WERI-Rb-1 (cell line): ENCODE data around the gene SETDB1.

ENCODE experiments used
- DNase-seq: peaks from one replicate; pipeline ENCODE4 v3.0.0-alpha.2; 2020
- H3K27ac ChIP-seq: fragments of 250-450 bp; sonication (Bioruptor Pico); 2 replicates; pipeline ENCODE4 v1.5.1; 2020; ENCODE audit warnings: mild to moderate bottlenecking, moderate library complexity
- H3K27me3 ChIP-seq: fragments of 250-450 bp; sonication (Bioruptor Pico); 2 replicates; pipeline ENCODE4 v1.5.1; 2021; ENCODE audit warnings: mild to moderate bottlenecking, low read depth, moderate library complexity; ENCODE audit not compliant: insufficient read depth, severe bottlenecking
- H3K36me3 ChIP-seq: fragments of 250-450 bp; sonication (Bioruptor Pico); 2 replicates; pipeline ENCODE4 v1.5.1; 2020; ENCODE audit warnings: mild to moderate bottlenecking, moderate library complexity
- H3K4me3 ChIP-seq: 2 replicates; pipeline ENCODE4 v1.5.1; 2011; ENCODE audit warnings: low read depth, mild to moderate bottlenecking, control low read depth, low read length
- H3K9me3 ChIP-seq: fragments of 250-450 bp; sonication (Bioruptor Pico); 2 replicates; pipeline ENCODE4 v1.5.1; 2021; ENCODE audit warnings: mild to moderate bottlenecking, moderate library complexity; ENCODE audit not compliant: severe bottlenecking
- TF ChIP-seq, protein P1 (sequence below): IDR thresholded peaks from 2 replicates; pipeline ENCODE4 v1.5.1; 2011; ENCODE audit warnings: low read depth, mild to moderate bottlenecking, control low read depth, inconsistent platforms, low read length

SETDB1 gene

DNA sequence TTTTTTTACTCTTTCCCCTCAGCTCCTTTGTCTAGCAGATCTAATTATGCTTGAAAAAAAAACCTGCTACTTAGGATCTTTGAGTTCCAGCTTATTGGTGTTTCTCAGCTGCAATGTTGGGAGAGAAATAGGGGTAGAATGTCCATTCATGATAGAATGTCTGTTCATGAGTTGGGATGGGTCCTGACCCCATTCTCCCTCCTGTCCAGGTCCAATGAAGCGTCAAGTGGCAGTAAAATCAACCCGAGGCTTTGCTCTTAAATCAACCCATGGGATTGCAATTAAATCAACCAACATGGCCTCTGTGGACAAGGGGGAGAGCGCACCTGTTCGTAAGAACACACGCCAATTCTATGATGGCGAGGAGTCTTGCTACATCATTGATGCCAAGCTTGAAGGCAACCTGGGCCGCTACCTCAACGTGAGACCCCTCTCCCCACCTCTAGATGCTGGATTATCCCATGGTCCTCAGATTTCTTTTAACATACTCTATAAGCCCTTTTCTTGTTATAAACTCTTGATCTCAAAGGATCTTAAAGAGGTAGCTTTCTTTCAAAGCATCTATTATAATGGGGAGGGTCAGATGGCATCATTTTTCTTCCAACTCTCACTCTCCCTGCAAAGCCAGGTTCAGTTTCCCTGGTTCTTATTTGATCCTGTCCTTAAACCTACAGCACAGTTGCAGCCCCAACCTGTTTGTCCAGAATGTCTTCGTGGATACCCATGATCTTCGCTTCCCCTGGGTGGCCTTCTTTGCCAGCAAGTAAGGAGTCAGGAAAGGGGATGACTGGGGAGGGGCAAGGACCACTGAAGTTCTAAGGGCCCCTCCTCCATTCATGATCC, 37.4 kb downstream of the SETDB1 start:
- Histone ChIP-seq H3K36me3 (peaks cover 94% of the 10 kb centered on the region), H3K9me3 (no peaks in the 10 kb centered on the region), H3K27ac (peak overlapping the region; percentile 81), H3K27me3 (no peaks in the 10 kb centered on the region), H3K4me3 (no peak overlapping the region)
- DNase-seq, result no peak
- TF ChIP-seq, protein P1, sequence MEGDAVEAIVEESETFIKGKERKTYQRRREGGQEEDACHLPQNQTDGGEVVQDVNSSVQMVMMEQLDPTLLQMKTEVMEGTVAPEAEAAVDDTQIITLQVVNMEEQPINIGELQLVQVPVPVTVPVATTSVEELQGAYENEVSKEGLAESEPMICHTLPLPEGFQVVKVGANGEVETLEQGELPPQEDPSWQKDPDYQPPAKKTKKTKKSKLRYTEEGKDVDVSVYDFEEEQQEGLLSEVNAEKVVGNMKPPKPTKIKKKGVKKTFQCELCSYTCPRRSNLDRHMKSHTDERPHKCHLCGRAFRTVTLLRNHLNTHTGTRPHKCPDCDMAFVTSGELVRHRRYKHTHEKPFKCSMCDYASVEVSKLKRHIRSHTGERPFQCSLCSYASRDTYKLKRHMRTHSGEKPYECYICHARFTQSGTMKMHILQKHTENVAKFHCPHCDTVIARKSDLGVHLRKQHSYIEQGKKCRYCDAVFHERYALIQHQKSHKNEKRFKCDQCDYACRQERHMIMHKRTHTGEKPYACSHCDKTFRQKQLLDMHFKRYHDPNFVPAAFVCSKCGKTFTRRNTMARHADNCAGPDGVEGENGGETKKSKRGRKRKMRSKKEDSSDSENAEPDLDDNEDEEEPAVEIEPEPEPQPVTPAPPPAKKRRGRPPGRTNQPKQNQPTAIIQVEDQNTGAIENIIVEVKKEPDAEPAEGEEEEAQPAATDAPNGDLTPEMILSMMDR, result no peak

DNA sequence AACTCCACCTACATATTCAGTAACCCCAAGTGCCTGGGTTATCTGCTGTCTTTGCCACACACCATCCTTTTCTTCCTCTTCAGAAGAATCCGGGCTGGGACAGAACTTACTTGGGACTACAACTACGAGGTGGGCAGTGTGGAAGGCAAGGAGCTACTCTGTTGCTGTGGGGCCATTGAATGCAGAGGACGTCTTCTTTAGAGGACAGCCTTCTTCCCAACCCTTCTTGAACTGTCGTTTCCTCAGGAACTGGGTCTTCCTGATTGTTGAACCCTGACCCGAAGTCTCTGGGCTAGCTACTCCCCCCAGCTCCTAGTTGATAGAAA, 38.0 kb downstream of the SETDB1 start:
- peak overlapping the region; percentile 81; the same call in 1 of the 2 replicates for H3K27ac ChIP-seq
- TF ChIP-seq, protein P1, result no peak
- DNase-seq, result no peak
- peaks cover 94% of the 10 kb centered on the region for H3K36me3 ChIP-seq
- H3K4me3 ChIP-seq, result no peak overlapping the region
- H3K27me3 ChIP-seq, result no peaks in the 10 kb centered on the region
- no peaks in the 10 kb centered on the region for H3K9me3 ChIP-seq

DNA sequence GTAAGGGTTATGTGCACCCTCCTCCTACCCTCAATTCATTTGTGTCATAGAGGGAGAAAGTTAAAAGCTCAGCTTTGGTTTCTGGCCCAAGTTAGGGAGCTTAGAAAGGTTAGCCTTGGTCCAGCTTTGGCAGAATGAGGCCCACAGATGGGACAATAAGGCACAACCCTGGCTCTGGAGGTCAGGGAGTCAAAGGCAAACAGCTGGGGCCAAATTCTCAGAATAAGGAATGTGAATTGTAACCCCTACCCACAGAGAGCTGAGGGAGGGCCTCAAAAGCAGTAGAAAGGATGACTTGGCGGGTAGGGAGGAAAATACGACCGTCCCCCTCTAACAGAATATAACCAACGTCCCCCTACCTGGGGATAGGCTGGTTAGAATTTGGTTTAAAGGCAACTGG, 39.4 kb downstream of the SETDB1 start:
- no peak overlapping the region for H3K27ac ChIP-seq
- no peak overlapping the region for H3K4me3 ChIP-seq
- TF ChIP-seq, protein P1, result no peak
- DNase-seq, result no peak
- H3K9me3 ChIP-seq, result no peaks in the 10 kb centered on the region
- peaks cover 92% of the 10 kb centered on the region for H3K36me3 ChIP-seq
- H3K27me3 ChIP-seq, result no peaks in the 10 kb centered on the region

DNA sequence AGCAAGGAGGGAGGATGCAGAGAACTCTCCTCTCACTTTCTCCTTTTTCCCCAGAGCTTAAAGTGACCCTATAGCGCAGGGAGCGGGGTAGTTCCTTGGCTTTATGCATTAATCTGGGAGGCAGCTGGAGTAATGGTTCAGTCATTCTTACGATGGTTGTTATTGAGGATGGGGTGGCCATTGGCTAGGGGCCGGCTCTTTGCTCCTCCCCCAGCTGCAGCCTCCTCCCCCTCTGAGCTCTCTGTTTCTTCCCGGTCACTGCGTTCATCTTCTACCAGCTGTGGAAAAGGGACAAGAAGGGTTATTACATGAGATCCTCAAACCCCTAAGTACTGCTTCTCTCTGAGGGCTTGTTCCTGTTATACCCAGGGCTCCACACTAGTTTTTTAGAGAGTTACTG, 39.8 kb downstream of the SETDB1 start:
- TF ChIP-seq, protein P1, result no peak
- DNase-seq, result no peak
- H3K36me3 ChIP-seq, result peaks cover 92% of the 10 kb centered on the region
- H3K27me3 ChIP-seq, result no peaks in the 10 kb centered on the region
- H3K4me3 ChIP-seq, result no peak overlapping the region
- H3K27ac ChIP-seq, result no peak overlapping the region
- H3K9me3 ChIP-seq, result no peaks in the 10 kb centered on the region

DNA sequence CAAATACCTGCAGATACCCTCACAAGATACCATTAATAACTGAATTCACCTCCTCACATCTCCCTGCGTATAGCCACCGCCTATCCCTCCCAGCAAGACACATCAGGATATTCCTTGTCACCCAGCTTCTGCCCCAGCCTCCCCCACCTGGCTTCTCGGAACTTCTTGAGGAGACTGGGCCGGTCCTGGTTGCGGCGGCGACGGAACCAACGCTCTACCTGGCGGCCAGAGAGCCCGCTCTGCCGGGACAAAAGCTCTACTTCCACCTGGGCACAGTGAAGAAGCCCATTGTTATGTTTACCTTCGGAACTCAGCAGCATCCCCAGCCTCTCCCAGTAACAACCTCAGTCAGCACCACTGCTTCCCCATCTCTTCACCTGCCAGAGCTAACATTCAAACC, 41.8 kb downstream of the SETDB1 start:
- H3K9me3 ChIP-seq, result no peaks in the 10 kb centered on the region
- H3K27ac ChIP-seq, result no peak overlapping the region
- TF ChIP-seq, protein P1, result no peak
- no peak for DNase-seq
- peaks cover 94% of the 10 kb centered on the region for H3K36me3 ChIP-seq
- no peak overlapping the region for H3K4me3 ChIP-seq
- H3K27me3 ChIP-seq, result no peaks in the 10 kb centered on the region

DNA sequence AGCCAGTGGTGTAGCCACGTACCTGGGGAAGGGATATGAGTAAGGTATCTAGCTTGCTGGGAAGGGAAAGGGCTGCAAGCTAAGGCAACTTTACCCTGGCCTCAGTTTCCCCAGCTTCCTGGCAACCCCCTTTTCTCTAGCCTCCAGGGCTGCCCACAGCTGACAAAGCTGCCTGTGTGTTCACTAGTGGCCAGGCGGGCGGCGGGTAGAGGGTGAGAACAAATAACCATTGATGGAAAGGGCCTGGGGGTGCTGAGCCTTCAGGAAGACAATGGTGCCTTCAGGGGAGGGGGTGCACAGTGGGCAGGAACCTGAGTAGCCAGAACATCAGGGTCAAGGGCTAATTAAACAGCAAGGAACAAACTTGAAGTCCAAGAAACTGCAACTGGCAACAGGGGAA, 42.3 kb downstream of the SETDB1 start:
- Histone ChIP-seq H3K4me3 (no peak overlapping the region), H3K27ac (no peak overlapping the region)

More for the DNA sequence above, 42.3 kb downstream of the SETDB1 start:
- H3K36me3 ChIP-seq, result peaks cover 88% of the 10 kb centered on the region
- DNase-seq, result no peak
- H3K27me3 ChIP-seq, result no peaks in the 10 kb centered on the region
- no peaks in the 10 kb centered on the region for H3K9me3 ChIP-seq
- TF ChIP-seq, protein P1, result no peak
